NCI-H2227 (cell line): Measurements from ENCODE around the gene PDE1A.
A peak's percentile ranks its signal among the peaks of the same experiment; 100 is the strongest.
"Not testable (repeated sequence)": the region's sequence is repeated elsewhere in the genome, so short reads cannot be mapped to it uniquely, and the experiment has no call there.

Source experiments
- DNase-seq: peaks from one replicate; lab custom pipeline; 2025; ENCODE audit not compliant: unreplicated experiment; lab: John Stamatoyannopoulos, UW

Gene PDE1A

GRCh38 chr2:182281276-182281675, 145.6 kb downstream of the PDE1A start:
- no peak for DNase-seq

GRCh38 chr2:182280118-182280517, 146.7 kb downstream of the PDE1A start:
- no peak for DNase-seq

- DNase-seq: not testable (repeated sequence)
Observed at GRCh38 chr2:182276662-182277061, 150.2 kb downstream of the PDE1A start.

GRCh38 chr2:182267971-182268370, 158.9 kb downstream of the PDE1A start:
- no peak for DNase-seq

- no peak for DNase-seq
Observed at GRCh38 chr2:182266909-182267308, 159.9 kb downstream of the PDE1A start.

- no peak for DNase-seq
Observed at GRCh38 chr2:182265718-182266117, 161.1 kb downstream of the PDE1A start.

- no peak for DNase-seq
Observed at GRCh38 chr2:182261860-182262387, 164.9 kb downstream of the PDE1A start.

GRCh38 chr2:182259629-182260150, 167.1 kb downstream of the PDE1A start:
- no peak for DNase-seq

GRCh38 chr2:182252534-182252933, 174.3 kb downstream of the PDE1A start:
- DNase-seq: no peak

- DNase-seq: no peak
Observed at GRCh38 chr2:182248898-182249297, 177.9 kb downstream of the PDE1A start.

- DNase-seq: no peak
Observed at GRCh38 chr2:182248362-182248761, 178.5 kb downstream of the PDE1A start.

GRCh38 chr2:182247831-182248230, 179.0 kb downstream of the PDE1A start:
- DNase-seq: no peak

- DNase-seq: no peak
Observed at GRCh38 chr2:182245963-182246362, 180.9 kb downstream of the PDE1A start.

- DNase-seq: no peak
Observed at GRCh38 chr2:182242609-182243008, 184.2 kb downstream of the PDE1A start.

GRCh38 chr2:182241936-182242335, 184.9 kb downstream of the PDE1A start:
- no peak for DNase-seq

GRCh38 chr2:182240862-182241371, 185.9 kb downstream of the PDE1A start:
- peak; percentile 58 for DNase-seq

GRCh38 chr2:182230561-182230960, 196.3 kb downstream of the PDE1A start:
- DNase-seq: no peak

GRCh38 chr2:182229297-182229696, 197.5 kb downstream of the PDE1A start:
- DNase-seq: no peak

- DNase-seq: no peak
Observed at GRCh38 chr2:182228741-182229140, 198.1 kb downstream of the PDE1A start.

- DNase-seq: peak; percentile 80
Observed at GRCh38 chr2:182228073-182228473, 198.8 kb downstream of the PDE1A start.

GRCh38 chr2:182226807-182227206, 200.0 kb downstream of the PDE1A start:
- no peak for DNase-seq

GRCh38 chr2:182224669-182225068, 202.2 kb downstream of the PDE1A start:
- DNase-seq: no peak

GRCh38 chr2:182220998-182221397, 205.8 kb downstream of the PDE1A start:
- no peak for DNase-seq
